G401 (cell line): ENCODE results near the gene UNC13A. TPM values are rescaled to one million over a fixed set of nuclear protein-coding genes. Genes with fewer than 3 reads are reported as not detected.
"Not testable (repeated sequence)": the region's sequence is repeated elsewhere in the genome, so short reads cannot be mapped to it uniquely, and the experiment has no call there.

Source experiments
- DNase-seq: peaks from one replicate; pipeline ENCODE4 v3.0.0-alpha.2; 2015; ENCODE audit warnings: low spot score
- in situ Hi-C: cut with HindIII; loops from 2 replicates; pipeline ENCODE4 v1.10.0; 2016; ENCODE audit warnings: low sequenced_read_pairs, mixed read lengths
- total RNA-seq: library from RNA; depleted of rRNA; stranded (reverse); fragments of >200 nt; shearing (Covaris generic); gene quantifications from 2 replicates; pipeline ENCODE4 v1.2.3, GENCODE V29; 2014

UNC13A gene
- total RNA-seq, 1 experiment from 2014 or later = 11.4 TPM

- no peak for DNase-seq
- in situ Hi-C loops = no loop called here
Observed at GRCh38 chr19:17614476-17614875, 73.7 kb downstream of the UNC13A start.

- DNase-seq = no peak
- in situ Hi-C loops = no loop called here
Observed at GRCh38 chr19:17611462-17612244, 76.5 kb downstream of the UNC13A start.

GRCh38 chr19:17610384-17610783 lies 77.8 kb downstream of the UNC13A start:
- in situ Hi-C loops = no loop called here
- DNase-seq = peak; percentile 43

- in situ Hi-C loops = no loop called here
- no peak for DNase-seq
Observed at GRCh38 chr19:17607936-17608335, 80.2 kb downstream of the UNC13A start.

- in situ Hi-C loops = no loop called here
Observed at GRCh38 chr19:17606590-17607185, 81.5 kb downstream of the UNC13A start.

GRCh38 chr19:17605761-17606589 lies 82.2 kb downstream of the UNC13A start:
- DNase-seq = peak; percentile 66
- in situ Hi-C loops = no loop called here

More at GRCh38 chr19:17606590-17607185, 81.5 kb downstream of the UNC13A start:
- no peak for DNase-seq

- in situ Hi-C loops = no loop called here
- no peak for DNase-seq
Observed at GRCh38 chr19:17605117-17605516, 83.0 kb downstream of the UNC13A start.

GRCh38 chr19:17604372-17605025 lies 83.7 kb downstream of the UNC13A start:
- DNase-seq = no peak
- in situ Hi-C loops = no loop called here

- in situ Hi-C loops = no loop called here
- no peak for DNase-seq
Observed at GRCh38 chr19:17602872-17603510, 85.2 kb downstream of the UNC13A start.

- DNase-seq = no peak
- in situ Hi-C loops = no loop called here
Observed at GRCh38 chr19:17602217-17602616, 85.9 kb downstream of the UNC13A start.

GRCh38 chr19:17601683-17602082 lies 86.5 kb downstream of the UNC13A start:
- in situ Hi-C loops = no loop called here

GRCh38 chr19:17599780-17600179 lies 88.4 kb downstream of the UNC13A start:
- in situ Hi-C loops = no loop called here

More at GRCh38 chr19:17601683-17602082, 86.5 kb downstream of the UNC13A start:
- DNase-seq = no peak

GRCh38 chr19:17598953-17599352 lies 89.2 kb downstream of the UNC13A start:
- in situ Hi-C loops = no loop called here
- DNase-seq = no peak

More at GRCh38 chr19:17599780-17600179, 88.4 kb downstream of the UNC13A start:
- no peak for DNase-seq

GRCh38 chr19:17598063-17598462 lies 90.1 kb downstream of the UNC13A start:
- DNase-seq, in situ Hi-C loops: not testable (repeated sequence)

GRCh38 chr19:17594296-17594695 lies 93.9 kb downstream of the UNC13A start:
- DNase-seq, in situ Hi-C loops: not testable (repeated sequence)

- no peak for DNase-seq
- in situ Hi-C loops = no loop called here
Observed at GRCh38 chr19:17590866-17591265, 97.3 kb downstream of the UNC13A start.

GRCh38 chr19:17585395-17585794 lies 102.8 kb downstream of the UNC13A start:
- in situ Hi-C loops, DNase-seq: not testable (repeated sequence)

GRCh38 chr19:17584132-17584531 lies 104.0 kb downstream of the UNC13A start:
- in situ Hi-C loops = no loop called here
- DNase-seq = no peak

- DNase-seq = no peak
- in situ Hi-C loops = no loop called here
Observed at GRCh38 chr19:17582613-17583012, 105.5 kb downstream of the UNC13A start.
